Stimulated activated CD4-positive, alpha-beta T cell treated with anti-CD3 and anti-CD28 coated beads, Interleukin-1b, Interleukin-23, amount 100 ng/mL, for 4 hours (primary cell): ENCODE results near the gene WNT9B.
"Not testable (repeated sequence)": the region's sequence is repeated elsewhere in the genome, so short reads cannot be mapped to it uniquely, and the experiment has no call there.

Experiments
- DNase-seq, 2 donors: peaks; one replicate each; pipeline ENCODE4 v3.0.0-alpha.2; 2020; ENCODE audit warnings: low read depth in 2 of 2

WNT9B gene

GRCh38 chr17:46822388-46822921 lies 28.9 kb upstream of the WNT9B start:
- DNase-seq, result peak in 1 of 2 donors; percentile 39

- no peak for DNase-seq
Observed at GRCh38 chr17:46823657-46824056, 27.7 kb upstream of the WNT9B start.

- DNase-seq, result no peak
Observed at GRCh38 chr17:46826116-46826515, 25.3 kb upstream of the WNT9B start.

- DNase-seq, result no peak
Observed at GRCh38 chr17:46827274-46827673, 24.1 kb upstream of the WNT9B start.

- DNase-seq, result no peak
Observed at GRCh38 chr17:46831573-46832330, 19.6 kb upstream of the WNT9B start.

GRCh38 chr17:46832331-46832821 lies 19.0 kb upstream of the WNT9B start:
- DNase-seq, result no peak

GRCh38 chr17:46832945-46833839 lies 18.2 kb upstream of the WNT9B start:
- no peak for DNase-seq

- DNase-seq, result no peak
Observed at GRCh38 chr17:46833840-46834208, 17.6 kb upstream of the WNT9B start.

- DNase-seq, result no peak
Observed at GRCh38 chr17:46834846-46835245, 16.5 kb upstream of the WNT9B start.

- DNase-seq, result no peak
Observed at GRCh38 chr17:46836500-46836899, 14.9 kb upstream of the WNT9B start.

- no peak for DNase-seq
Observed at GRCh38 chr17:46837521-46837920, 13.9 kb upstream of the WNT9B start.

GRCh38 chr17:46839211-46839610 lies 12.2 kb upstream of the WNT9B start:
- DNase-seq, result no peak

GRCh38 chr17:46840596-46840995 lies 10.8 kb upstream of the WNT9B start:
- DNase-seq, result not testable (repeated sequence)

- DNase-seq, result peak in 1 of 2 donors; percentile 29
Observed at GRCh38 chr17:46841561-46842379, 9.6 kb upstream of the WNT9B start.

GRCh38 chr17:46842835-46843234 lies 8.5 kb upstream of the WNT9B start:
- no peak for DNase-seq

- DNase-seq, result no peak
Observed at GRCh38 chr17:46847204-46848191, 3.9 kb upstream of the WNT9B start.

- DNase-seq, result no peak
Observed at GRCh38 chr17:46848534-46848933, 2.8 kb upstream of the WNT9B start.

GRCh38 chr17:46850688-46851028 lies 725 bp upstream of the WNT9B start:
- no peak for DNase-seq

- no peak for DNase-seq
Observed at GRCh38 chr17:46853896-46854444, 2.6 kb downstream of the WNT9B start.

- no peak for DNase-seq
Observed at GRCh38 chr17:46854515-46854914, 3.1 kb downstream of the WNT9B start.
